MM.1S (cell line): ENCODE measurements around the gene POPDC2.

Experiments
- DNase-seq: peaks from one replicate; pipeline ENCODE4 v3.0.0-alpha.2; 2015
- H2AFZ ChIP-seq: fragments of 300-600 bp; sonication (generic); 2 replicates; pipeline ENCODE4 v1.6.0; 2016; ENCODE audit warnings: antibody characterized with exemption, low read length
- H3F3A ChIP-seq: fragments of 300-600 bp; sonication (generic); 2 replicates; pipeline ENCODE4 v1.6.1; 2016; ENCODE audit warnings: mild to moderate bottlenecking, antibody characterized with exemption, low read length, moderate library complexity, mixed read lengths; ENCODE audit not compliant: insufficient read depth
- H3K27ac ChIP-seq: fragments of 300-600 bp; sonication (generic); 2 replicates; pipeline ENCODE4 v1.5.1; 2016; ENCODE audit warnings: mild to moderate bottlenecking, low read length
- H3K27me3 ChIP-seq: fragments of 300-600 bp; sonication (generic); replicated peaks from 2 replicates; pipeline ENCODE4 v1.6.0; 2016; ENCODE audit warnings: low read length; ENCODE audit not compliant: insufficient read depth
- H3K36me3 ChIP-seq: fragments of 300-600 bp; sonication (generic); replicated peaks from 2 replicates; pipeline ENCODE4 v1.6.1; 2016; ENCODE audit warnings: mild to moderate bottlenecking, low read length, mixed read lengths; ENCODE audit not compliant: insufficient read depth
- H3K4me1 ChIP-seq: fragments of 300-600 bp; sonication (generic); 2 replicates; pipeline ENCODE4 v1.6.1; 2016; ENCODE audit warnings: low read length, mixed read lengths
- H3K4me2 ChIP-seq: fragments of 300-600 bp; sonication (generic); 2 replicates; pipeline ENCODE4 v1.6.0; 2016; ENCODE audit warnings: low read depth, low read length
- H3K4me3 ChIP-seq: fragments of 300-600 bp; sonication (generic); 2 replicates; pipeline ENCODE4 v1.5.1; 2016; ENCODE audit warnings: low read length, mixed read lengths
- H3K79me2 ChIP-seq: fragments of 300-600 bp; sonication (generic); 2 replicates; pipeline ENCODE4 v1.6.1; 2016; ENCODE audit warnings: mixed run types, low read length, mixed read lengths
- H3K9ac ChIP-seq: fragments of 300-600 bp; sonication (generic); 2 replicates; pipeline ENCODE4 v1.6.1; 2016; ENCODE audit warnings: low read length, mixed read lengths
- H3K9me2 ChIP-seq: fragments of 300-600 bp; sonication (generic); replicated peaks from 2 replicates; pipeline ENCODE4 v1.6.1; 2016; ENCODE audit warnings: mild to moderate bottlenecking, low read length, mixed read lengths; ENCODE audit not compliant: insufficient read depth
- H3K9me3 ChIP-seq: fragments of 300-600 bp; sonication (generic); replicated peaks from 2 replicates; pipeline ENCODE4 v1.6.1; 2016; ENCODE audit warnings: mild to moderate bottlenecking, low read length, mixed read lengths; ENCODE audit not compliant: insufficient read depth
- H4K20me1 ChIP-seq: fragments of 300-600 bp; sonication (generic); 2 replicates; pipeline ENCODE4 v1.6.1; 2016; ENCODE audit warnings: mild to moderate bottlenecking, low read length, moderate library complexity, mixed read lengths; ENCODE audit not compliant: insufficient read depth
- EZH2 ChIP-seq: fragments of 300-600 bp; sonication (generic); optimal IDR thresholded peaks from 2 replicates; pipeline ENCODE3; 2017; ENCODE audit warnings: low read depth, mild to moderate bottlenecking, antibody characterized with exemption, low read length, mixed read lengths
- EZH2phosphoT487 ChIP-seq: fragments of 300-600 bp; sonication (generic); IDR thresholded peaks from 2 replicates; pipeline ENCODE4 v1.6.1; 2018; ENCODE audit warnings: antibody characterized with exemption, low read length
- TF ChIP-seq, protein P1 (sequence below): fragments of 300-600 bp; sonication (generic); IDR thresholded peaks from 2 replicates; pipeline ENCODE4 v1.5.1; 2016; ENCODE audit warnings: antibody characterized with exemption, low read length, mixed read lengths

POPDC2 gene

GRCh38 chr3:119613872-119614271 lies 46.5 kb downstream of the POPDC2 start:
- Histone ChIP-seq H4K20me1 (no peaks in the 10 kb centered on the region), H3K4me3 (no peak overlapping the region), H3F3A (no peaks in the 10 kb centered on the region), H3K79me2 (no peaks in the 10 kb centered on the region), H3K36me3 (no peaks in the 10 kb centered on the region), H3K9me2 (no peaks in the 10 kb centered on the region), H3K4me2 (no peak overlapping the region), H3K27me3 (no peaks in the 10 kb centered on the region), H3K27ac (no peak overlapping the region), H3K9me3 (no peaks in the 10 kb centered on the region), H2AFZ (no peak overlapping the region), H3K9ac (no peak overlapping the region), H3K4me1 (peaks cover 6% of the 10 kb centered on the region; the same call in 1 of the 2 replicates)
- DNase-seq, result no peak
- no peak for TF ChIP-seq EZH2
- TF ChIP-seq, protein P1, sequence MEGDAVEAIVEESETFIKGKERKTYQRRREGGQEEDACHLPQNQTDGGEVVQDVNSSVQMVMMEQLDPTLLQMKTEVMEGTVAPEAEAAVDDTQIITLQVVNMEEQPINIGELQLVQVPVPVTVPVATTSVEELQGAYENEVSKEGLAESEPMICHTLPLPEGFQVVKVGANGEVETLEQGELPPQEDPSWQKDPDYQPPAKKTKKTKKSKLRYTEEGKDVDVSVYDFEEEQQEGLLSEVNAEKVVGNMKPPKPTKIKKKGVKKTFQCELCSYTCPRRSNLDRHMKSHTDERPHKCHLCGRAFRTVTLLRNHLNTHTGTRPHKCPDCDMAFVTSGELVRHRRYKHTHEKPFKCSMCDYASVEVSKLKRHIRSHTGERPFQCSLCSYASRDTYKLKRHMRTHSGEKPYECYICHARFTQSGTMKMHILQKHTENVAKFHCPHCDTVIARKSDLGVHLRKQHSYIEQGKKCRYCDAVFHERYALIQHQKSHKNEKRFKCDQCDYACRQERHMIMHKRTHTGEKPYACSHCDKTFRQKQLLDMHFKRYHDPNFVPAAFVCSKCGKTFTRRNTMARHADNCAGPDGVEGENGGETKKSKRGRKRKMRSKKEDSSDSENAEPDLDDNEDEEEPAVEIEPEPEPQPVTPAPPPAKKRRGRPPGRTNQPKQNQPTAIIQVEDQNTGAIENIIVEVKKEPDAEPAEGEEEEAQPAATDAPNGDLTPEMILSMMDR, result no peak
- TF ChIP-seq EZH2phosphoT487, result no peak

- Histone ChIP-seq H3K27ac (no peak overlapping the region), H3K27me3 (no peaks in the 10 kb centered on the region), H4K20me1 (no peaks in the 10 kb centered on the region), H3K36me3 (no peaks in the 10 kb centered on the region), H3F3A (no peaks in the 10 kb centered on the region), H3K9me2 (no peaks in the 10 kb centered on the region), H3K79me2 (no peaks in the 10 kb centered on the region), H3K9me3 (no peaks in the 10 kb centered on the region), H3K4me3 (no peak overlapping the region), H3K4me2 (no peak overlapping the region), H3K9ac (no peak overlapping the region), H3K4me1 (peaks cover 6% of the 10 kb centered on the region; the same call in 1 of the 2 replicates), H2AFZ (no peak overlapping the region)
- TF ChIP-seq EZH2 (no peak), EZH2phosphoT487 (no peak)
- TF ChIP-seq, protein P1, result no peak
- DNase-seq, result no peak
Measured at GRCh38 chr3:119613201-119613600, 47.2 kb downstream of the POPDC2 start.

DNA sequence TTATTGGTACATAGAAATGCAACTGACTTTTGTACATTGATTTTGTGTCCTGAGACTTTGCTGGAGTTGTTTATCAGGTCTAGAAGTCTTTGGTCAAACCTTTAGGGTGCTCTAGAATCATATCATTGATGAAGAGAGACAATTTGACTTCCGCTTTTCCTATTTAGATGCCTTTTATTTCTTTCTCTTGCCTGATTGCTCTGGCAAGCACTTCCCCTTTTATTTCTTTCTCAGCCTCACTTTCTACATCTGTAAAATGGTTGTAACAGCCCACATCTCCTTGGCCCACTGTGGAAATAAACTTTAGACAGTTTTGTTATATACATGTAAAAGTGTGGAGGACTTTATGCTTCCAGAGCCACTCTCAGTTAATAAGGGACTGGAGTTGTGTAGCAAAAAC lies 48.7 kb downstream of the POPDC2 start:
- no peaks in the 10 kb centered on the region for H4K20me1 ChIP-seq
- H3K9me2 ChIP-seq, result no peaks in the 10 kb centered on the region
- H3K9me3 ChIP-seq, result no peaks in the 10 kb centered on the region
- H2AFZ ChIP-seq, result no peak overlapping the region
- H3K4me2 ChIP-seq, result no peak overlapping the region
- H3K4me1 ChIP-seq, result peaks cover 6% of the 10 kb centered on the region; the same call in 1 of the 2 replicates
- H3K27ac ChIP-seq, result no peak overlapping the region
- no peaks in the 10 kb centered on the region for H3F3A ChIP-seq
- H3K27me3 ChIP-seq, result no peaks in the 10 kb centered on the region
- no peaks in the 10 kb centered on the region for H3K36me3 ChIP-seq
- no peak overlapping the region for H3K4me3 ChIP-seq
- no peaks in the 10 kb centered on the region for H3K79me2 ChIP-seq
- no peak overlapping the region for H3K9ac ChIP-seq
- DNase-seq, result no peak
- no peak for TF ChIP-seq EZH2phosphoT487
- TF ChIP-seq, protein P1, result no peak
- TF ChIP-seq EZH2, result no peak
